Left lung (tissue), 10 donors: ENCODE results near the gene CTTNBP2NL. TPM values are rescaled to one million over a fixed set of nuclear protein-coding genes. Genes with fewer than 3 reads are reported as not detected.
"Not testable (repeated sequence)": the region's sequence is repeated elsewhere in the genome, so short reads cannot be mapped to it uniquely, and the experiment has no call there.

Source experiments
- ATAC-seq: fragments of 200-7000 bp; cut with Tn5 transposase; one replicate; pipeline ENCODE4 v1.9.1; 2020; ENCODE audit warnings: moderate library complexity
- DNase-seq, 4 donors: peaks; one replicate each; pipeline ENCODE4 v3.0.0-alpha.2; 2013 to 2020
- H3K27ac ChIP-seq, 2 donors: fragments of 200-600 bp; sonication (generic) in 1 of 2; one replicate each; pipeline versions ENCODE4 v1.5.0 to v1.8.0; 2020 to 2021
- H3K27me3 ChIP-seq, 2 donors: fragments of 200-600 bp; sonication (generic) in 1 of 2; one replicate each; pipeline versions ENCODE4 v1.5.0 to v1.8.0; 2020 to 2021
- H3K36me3 ChIP-seq, 2 donors: fragments of 200-600 bp; sonication (generic) in 1 of 2; one replicate each; pipeline versions ENCODE4 v1.5.0 to v1.8.0; 2020 to 2021
- H3K4me1 ChIP-seq, 2 donors: fragments of 200-600 bp; one replicate each; pipeline ENCODE4 v1.8.0; 2021
- H3K4me3 ChIP-seq, 2 donors: fragments of 200-600 bp; sonication (generic) in 1 of 2; one replicate each; pipeline versions ENCODE4 v1.5.0 to v1.8.0; 2020 to 2021; ENCODE audit warnings: mild to moderate bottlenecking in 1 of 2
- H3K9me3 ChIP-seq, 2 donors: fragments of 200-600 bp; sonication (generic) in 1 of 2; one replicate each; pipeline versions ENCODE4 v1.5.0 to v1.8.0; 2020 to 2021
- CTCF ChIP-seq, 2 donors: fragments of 200-600 bp; sonication (generic) in 1 of 2; IDR thresholded peaks; one replicate each; pipeline versions ENCODE4 v1.5.0 to v1.8.0; 2021; ENCODE audit warnings: antibody characterized with exemption in 2 of 2
- intact Hi-C, 2 donors: fragments of 100-400 bp; cut with DNase I; formaldehyde crosslinking; loops; one replicate each; pipeline versions ENCODE4 v1.11.2 to v1.14.2; 2022
- polyA plus RNA-seq, 6 donors: library from polyadenylated mRNA; unstranded; fragments of 120-200 nt; gene quantifications; one replicate each; pipeline ENCODE4 v1.2.1, GENCODE V29; 2013; ENCODE audit not compliant: insufficient read length in 6 of 6
- total RNA-seq, 2 donors: library from RNA; stranded (reverse); fragmentation: NEBNext Ultra II Directional; extraction: Animal tissue kit (Norgen Biotek cat#: 25700); gene quantifications; one replicate each; pipeline ENCODE4 v1.2.1, GENCODE V29; 2021
- donor health status: DM: no; HTN: yes; CAD: no.
- donor health status: DM: no; HTN: no; CAD: no.

CTTNBP2NL gene
- total and polyA plus RNA-seq, 8 donors = 34.6 to 49.2 (median 39.4) TPM

- intact Hi-C loops = no loop called here
- Histone ChIP-seq H3K36me3 (no peaks in the 10 kb centered on the region), H3K9me3 (no peaks in the 10 kb centered on the region), H3K27ac (peak overlapping the region in 1 of 2 donors; percentile 59), H3K4me1 (peaks cover 4 to 23% of the 10 kb centered on the region in 2 donors), H3K27me3 (no peaks in the 10 kb centered on the region), H3K4me3 (no peak overlapping the region)
- no peak for DNase-seq
- no peak for ATAC-seq
- no peak for TF ChIP-seq CTCF (IDR thresholded peaks at IDR 0.05)
These were observed 40.6 kb downstream of the CTTNBP2NL start for GRCh38 chr1:112436384-112437156.

GRCh38 chr1:112438156-112438555 lies 42.1 kb downstream of the CTTNBP2NL start:
- H3K4me3 ChIP-seq, H3K36me3 ChIP-seq, ATAC-seq, intact Hi-C loops, H3K9me3 ChIP-seq, H3K27me3 ChIP-seq: not testable (repeated sequence)
- peak in 1 of 4 donors; percentile 34 for DNase-seq
- H3K4me1 ChIP-seq = peaks cover 4 to 28% of the 10 kb centered on the region in 2 donors
- H3K27ac ChIP-seq = peak overlapping the region; percentile 10 to 48

GRCh38 chr1:112439592-112439991 lies 43.6 kb downstream of the CTTNBP2NL start:
- DNase-seq = no peak
- no peak for ATAC-seq
- H3K4me1 ChIP-seq = peaks cover 4 to 32% of the 10 kb centered on the region in 2 donors
- H3K4me3 ChIP-seq = no peak overlapping the region
- no peaks in the 10 kb centered on the region for H3K36me3 ChIP-seq
- peak overlapping the region; percentile 0 to 48 for H3K27ac ChIP-seq
- TF ChIP-seq CTCF (IDR thresholded peaks at IDR 0.05) = no peak
- H3K9me3 ChIP-seq = no peaks in the 10 kb centered on the region
- intact Hi-C loops = no loop called here
- no peaks in the 10 kb centered on the region for H3K27me3 ChIP-seq

GRCh38 chr1:112440574-112440973 lies 44.6 kb downstream of the CTTNBP2NL start:
- no peak for TF ChIP-seq CTCF (IDR thresholded peaks at IDR 0.05)
- Histone ChIP-seq H3K27me3 (no peaks in the 10 kb centered on the region), H3K4me1 (peaks cover 5 to 32% of the 10 kb centered on the region in 2 donors), H3K9me3 (no peaks in the 10 kb centered on the region), H3K4me3 (no peak overlapping the region), H3K27ac (peak overlapping the region in 1 of 2 donors; percentile 34), H3K36me3 (no peaks in the 10 kb centered on the region)
- intact Hi-C loops = no loop called here
- no peak for ATAC-seq
- DNase-seq = no peak

GRCh38 chr1:112444269-112444668 lies 48.3 kb downstream of the CTTNBP2NL start:
- peaks cover 0 to 5% of the 10 kb centered on the region in 2 donors for H3K36me3 ChIP-seq
- H3K27me3 ChIP-seq = no peaks in the 10 kb centered on the region
- no peak overlapping the region for H3K4me3 ChIP-seq
- ATAC-seq (no peak), DNase-seq (no peak)
- H3K27ac ChIP-seq = peak overlapping the region in 1 of 2 donors; percentile 41
- no peak for TF ChIP-seq CTCF (IDR thresholded peaks at IDR 0.05)
- H3K9me3 ChIP-seq = no peaks in the 10 kb centered on the region
- peaks cover 12 to 30% of the 10 kb centered on the region in 2 donors for H3K4me1 ChIP-seq
- intact Hi-C loops = no loop called here
